ENCODE results near the gene DAP.

- peak; percentile 37 for TF ChIP-seq CTCF (conservative IDR thresholded peaks at IDR 0.05)
- TF ChIP-seq EZH2 (IDR thresholded peaks at IDR 0.05; ENCODE audit: low read depth) = no peak
These were observed 71.5 kb downstream of the DAP start for GRCh38 chr5:10689391-10690081.

All from PC-9 (cell line).